C4-2B (cell line): ENCODE measurements around the gene CAMTA1.

Experiments used
- ZFX ChIP-seq: fragments of 450-650 bp; IDR thresholded peaks from 2 replicates; pipeline ENCODE4 v1.6.1; 2017
- TF ChIP-seq, protein P1 (sequence below): fragments of 450-650 bp; conservative IDR thresholded peaks from 2 replicates; pipeline ENCODE4 v1.5.1; 2017; ENCODE audit warnings: mild to moderate bottlenecking

DNA sequence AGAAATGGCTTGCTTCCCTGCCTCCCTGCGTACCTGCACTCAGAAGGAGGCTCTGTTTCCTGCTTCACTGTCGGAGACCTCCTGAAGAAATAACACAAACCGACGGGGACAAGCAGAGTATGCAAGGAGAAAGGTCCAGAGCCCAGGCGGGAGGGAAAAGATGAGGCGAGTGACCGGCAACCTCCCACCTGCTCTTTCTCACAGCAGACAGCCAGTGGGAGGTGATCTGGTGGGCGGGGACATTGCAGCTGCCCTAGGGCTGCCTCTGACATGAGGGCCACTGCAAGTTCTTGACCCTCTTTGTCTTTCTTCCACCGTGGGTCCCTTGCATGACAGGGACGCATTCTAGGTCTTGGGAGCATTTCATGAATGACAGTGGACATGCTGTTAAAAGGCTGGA, 368.2 kb downstream of the CAMTA1 start:
- TF ChIP-seq, protein P1, sequence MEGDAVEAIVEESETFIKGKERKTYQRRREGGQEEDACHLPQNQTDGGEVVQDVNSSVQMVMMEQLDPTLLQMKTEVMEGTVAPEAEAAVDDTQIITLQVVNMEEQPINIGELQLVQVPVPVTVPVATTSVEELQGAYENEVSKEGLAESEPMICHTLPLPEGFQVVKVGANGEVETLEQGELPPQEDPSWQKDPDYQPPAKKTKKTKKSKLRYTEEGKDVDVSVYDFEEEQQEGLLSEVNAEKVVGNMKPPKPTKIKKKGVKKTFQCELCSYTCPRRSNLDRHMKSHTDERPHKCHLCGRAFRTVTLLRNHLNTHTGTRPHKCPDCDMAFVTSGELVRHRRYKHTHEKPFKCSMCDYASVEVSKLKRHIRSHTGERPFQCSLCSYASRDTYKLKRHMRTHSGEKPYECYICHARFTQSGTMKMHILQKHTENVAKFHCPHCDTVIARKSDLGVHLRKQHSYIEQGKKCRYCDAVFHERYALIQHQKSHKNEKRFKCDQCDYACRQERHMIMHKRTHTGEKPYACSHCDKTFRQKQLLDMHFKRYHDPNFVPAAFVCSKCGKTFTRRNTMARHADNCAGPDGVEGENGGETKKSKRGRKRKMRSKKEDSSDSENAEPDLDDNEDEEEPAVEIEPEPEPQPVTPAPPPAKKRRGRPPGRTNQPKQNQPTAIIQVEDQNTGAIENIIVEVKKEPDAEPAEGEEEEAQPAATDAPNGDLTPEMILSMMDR, result no peak
- no peak for TF ChIP-seq ZFX
